Heart left ventricle (tissue), 16 donors: ENCODE measurements around the gene MB. TPM values are rescaled to one million over a fixed set of nuclear protein-coding genes. Genes with fewer than 3 reads are reported as not detected.
A peak's percentile ranks its signal among the peaks of the same experiment; 100 is the strongest.

Experiments
- ATAC-seq, 4 donors: fragments of 200-7000 bp; cut with Tn5 transposase; one replicate each; pipeline ENCODE4 v1.9.1; 2020 to 2022; ENCODE audit warnings: moderate library complexity in 4 of 4, mild to moderate bottlenecking in 3 of 4, moderate number of reproducible peaks in 1 of 4
- DNase-seq, 5 donors: peaks; one replicate each; pipeline ENCODE4 v3.0.0-alpha.2; 2020
- H3K27ac ChIP-seq, 12 donors: fragments of 200-600 bp; sonication (generic) in 4 of 12; one replicate each; pipeline versions ENCODE4 v1.5.0 to v1.8.0; 2016 to 2022; ENCODE audit warnings: mild to moderate bottlenecking in 2 of 12
- H3K27me3 ChIP-seq, 9 donors: fragments of 200-600 bp; sonication (generic) in 2 of 9; one replicate each; pipeline versions ENCODE4 v1.5.1 to v1.8.0; 2016 to 2022; ENCODE audit warnings: mild to moderate bottlenecking in 3 of 9
- H3K36me3 ChIP-seq, 9 donors: fragments of 200-600 bp; sonication (generic) in 2 of 9; one replicate each; pipeline versions ENCODE4 v1.5.0 to v1.8.0; 2018 to 2022; ENCODE audit warnings: mild to moderate bottlenecking in 2 of 9
- H3K4me1 ChIP-seq, 12 donors: fragments of 200-600 bp; sonication (generic) in 4 of 12; one replicate each; pipeline versions ENCODE4 v1.5.0 to v1.8.0; 2016 to 2022; ENCODE audit warnings: mild to moderate bottlenecking in 3 of 12
- H3K4me3 ChIP-seq, 12 donors: fragments of 200-600 bp; sonication (generic) in 4 of 12; one replicate each; pipeline versions ENCODE4 v1.5.0 to v1.8.0; 2017 to 2022; ENCODE audit warnings: mild to moderate bottlenecking in 9 of 12, moderate library complexity in 4 of 12
- H3K9me3 ChIP-seq, 12 donors: fragments of 200-600 bp; sonication (generic) in 4 of 12; one replicate each; pipeline versions ENCODE4 v1.5.0 to v1.8.0; 2016 to 2022; ENCODE audit warnings: mild to moderate bottlenecking in 1 of 12
- POLR2A ChIP-seq, 2 donors: fragments of 450-650 bp; IDR thresholded peaks; one replicate each; pipeline ENCODE4 v1.6.1; 2017; ENCODE audit warnings: antibody characterized with exemption in 2 of 2, mild to moderate bottlenecking in 2 of 2, moderate library complexity in 2 of 2
- WGBS, 4 donors: extraction: QIAGEN DNeasy Blood & Tissue Kit in 2 of 4; methylation state at CpG; one replicate each; pipeline versions ENCODE4 v1.1.5 to v1.1.7; 2013 to 2018; 5-methylcytosine and 5-hydroxymethylcytosine counted together
- intact Hi-C, 10 donors: fragments of 100-400 bp; cut with DNase I; formaldehyde crosslinking; loops; one replicate each; pipeline versions ENCODE4 v1.11.1 to v1.14.2; 2022
- polyA plus RNA-seq, 2 donors: library from polyadenylated mRNA; stranded (reverse); fragments of 200-250 nt; gene quantifications; one replicate each; pipeline ENCODE4 v1.2.3, GENCODE V29; 2013
- total RNA-seq, 9 donors: library from RNA; depleted of rRNA in 2 of 9; stranded (reverse); fragments of >200 nt in 2 of 9; fragmentation: NEBNext Ultra II Directional in 3 of 9; extraction: Animal tissue kit (Norgen Biotek cat#: 25700) in 3 of 9; gene quantifications; one replicate each; pipeline versions ENCODE4 v1.1.0 to v1.2.4, GENCODE V29; 2016 to 2023
- TF ChIP-seq, protein P1 (sequence below), 12 donors: fragments of 200-600 bp; sonication (generic) in 4 of 12; IDR thresholded peaks; one replicate each; pipeline versions ENCODE4 v1.5.0 to v1.8.0; 2018 to 2022; ENCODE audit warnings: antibody characterized with exemption in 12 of 12, mild to moderate bottlenecking in 5 of 12
- donor health status: ischemic (EF 13 %, LVEDD 7.1; RV severe dilation, severe dysfunction).
- donor health status: healthy with polysubstance abuse.
- donor health status: DM: no; HTN: yes; CAD: no.
- donor health status: DM: no; HTN: no; CAD: no.
- donor health status: ischemic (EF 25% LVEDD 6.9; RV normal size, moderate dysfunction).
- donor health status: ischemic (EF 25% LVEDD 5.7; RV mildly dilated, moderate dysfunction).
- donor health status: healthy.
- donor health status: DM: yes; HTN: yes; CAD: no.
- donor health status: ischemic (EF 35%, LVEDD 5.7; RV mildly dilated, moderate dysfunction).
- donor health status: nonischemic (EF 11% LVEDD 7.7; RV severe dilation, severe dysfunction).
- donor health status: DM: yes; HTN: yes; CAD: no.
- donor health status: PGD.
- donor health status: ischemic (EF 29% LVEDD 5.4; RV normal size, mild dysfunction).
- donor health status: nonischemic (EF 23%, LVEDD 6.1; RV moderate dilation, normal function).

Gene MB
- total and polyA plus RNA-seq, 11 donors = 6,181 to 16,840 (median 13,341) TPM

DNA sequence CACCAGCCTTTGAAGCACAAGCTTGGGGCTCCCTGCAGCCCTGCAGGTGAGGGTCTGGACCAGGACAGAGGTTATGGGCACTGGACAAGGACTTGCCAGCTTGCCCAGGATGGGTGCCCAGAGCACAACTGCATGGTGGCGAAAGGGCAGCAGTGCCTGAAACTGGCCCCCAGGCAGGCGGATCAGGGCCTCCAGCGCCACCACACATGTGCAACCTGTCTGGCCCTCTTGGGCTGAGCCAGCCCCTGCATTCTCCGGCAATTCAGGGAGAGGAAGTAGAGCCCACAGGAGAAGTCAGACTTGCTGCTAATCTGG lies 18.8 kb downstream of the MB start:
- ATAC-seq (peak in 1 of 4 donors; percentile 1), DNase-seq (peak in 2 of 5 donors; percentile 27 to 47)
- Histone ChIP-seq H3K4me3 (no peak overlapping the region), H3K36me3 (peaks cover 0 to 10% (median 0%) of the 10 kb centered on the region in 9 donors), H3K4me1 (peaks cover 0 to 69% (median 19%) of the 10 kb centered on the region in 12 donors), H3K27ac (peak overlapping the region in 10 of 12 donors; percentile 59 to 92 (median 77)), H3K27me3 (no peaks in the 10 kb centered on the region), H3K9me3 (no peaks in the 10 kb centered on the region)
- no peak for TF ChIP-seq POLR2A (IDR thresholded peaks at IDR 0.05)
- TF ChIP-seq, protein P1, sequence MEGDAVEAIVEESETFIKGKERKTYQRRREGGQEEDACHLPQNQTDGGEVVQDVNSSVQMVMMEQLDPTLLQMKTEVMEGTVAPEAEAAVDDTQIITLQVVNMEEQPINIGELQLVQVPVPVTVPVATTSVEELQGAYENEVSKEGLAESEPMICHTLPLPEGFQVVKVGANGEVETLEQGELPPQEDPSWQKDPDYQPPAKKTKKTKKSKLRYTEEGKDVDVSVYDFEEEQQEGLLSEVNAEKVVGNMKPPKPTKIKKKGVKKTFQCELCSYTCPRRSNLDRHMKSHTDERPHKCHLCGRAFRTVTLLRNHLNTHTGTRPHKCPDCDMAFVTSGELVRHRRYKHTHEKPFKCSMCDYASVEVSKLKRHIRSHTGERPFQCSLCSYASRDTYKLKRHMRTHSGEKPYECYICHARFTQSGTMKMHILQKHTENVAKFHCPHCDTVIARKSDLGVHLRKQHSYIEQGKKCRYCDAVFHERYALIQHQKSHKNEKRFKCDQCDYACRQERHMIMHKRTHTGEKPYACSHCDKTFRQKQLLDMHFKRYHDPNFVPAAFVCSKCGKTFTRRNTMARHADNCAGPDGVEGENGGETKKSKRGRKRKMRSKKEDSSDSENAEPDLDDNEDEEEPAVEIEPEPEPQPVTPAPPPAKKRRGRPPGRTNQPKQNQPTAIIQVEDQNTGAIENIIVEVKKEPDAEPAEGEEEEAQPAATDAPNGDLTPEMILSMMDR (IDR thresholded peaks at IDR 0.05) = no peak
- 79 to 93% (median 90%) methylated on average over 4 of the region's 4 CpGs for WGBS, 4 donors
- intact Hi-C loops = no loop called here

DNA sequence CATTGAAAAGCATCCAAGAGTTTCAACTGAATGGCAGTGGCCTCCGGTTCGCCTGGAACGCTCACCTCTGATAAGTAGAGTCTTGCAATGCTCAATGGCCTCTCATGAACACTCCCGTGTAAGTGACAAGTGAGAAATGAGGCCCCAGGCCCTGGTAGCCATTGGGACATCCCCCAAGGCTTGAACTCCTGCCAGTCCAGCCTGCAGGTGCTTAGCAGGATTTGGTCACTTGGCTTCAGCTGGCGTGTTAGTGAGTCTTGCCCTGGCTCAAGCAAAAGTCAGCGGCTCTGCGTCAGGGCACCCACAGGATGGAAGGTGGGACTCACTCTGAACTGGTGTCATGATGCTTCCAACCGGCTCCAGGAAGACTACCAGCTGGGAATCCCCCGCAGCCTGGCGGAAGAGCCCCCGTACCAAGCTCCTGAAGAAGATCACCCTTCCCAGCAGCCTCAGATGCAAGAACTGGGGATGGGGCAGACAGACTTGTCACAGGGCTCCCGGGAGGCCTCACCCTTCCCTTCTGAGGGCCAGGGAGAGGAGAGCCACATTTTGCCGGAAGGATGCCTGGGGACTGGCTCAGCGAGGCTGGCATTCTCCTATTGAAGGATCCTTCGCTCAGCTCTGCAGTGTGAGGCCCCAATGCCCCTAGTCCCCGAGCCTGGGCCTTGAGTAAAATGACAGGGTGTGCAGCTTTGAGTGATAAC lies 19.3 kb downstream of the MB start:
- TF ChIP-seq, protein P1 (IDR thresholded peaks at IDR 0.05) = no peak
- TF ChIP-seq POLR2A (IDR thresholded peaks at IDR 0.05) = no peak
- WGBS, 4 donors = 57 to 75% (median 65%) methylated on average over 9 to 16 of the region's 16 CpGs
- H3K27me3 ChIP-seq = no peaks in the 10 kb centered on the region
- DNase-seq (peak in 3 of 5 donors; percentile 62 to 77 (median 70)), ATAC-seq (peak in 3 of 4 donors; percentile 3 to 37 (median 33))
- no peak overlapping the region for H3K4me3 ChIP-seq
- peak overlapping the region in 11 of 12 donors; percentile 11 to 92 (median 74) for H3K27ac ChIP-seq
- H3K36me3 ChIP-seq = peaks cover 0 to 10% (median 0%) of the 10 kb centered on the region in 9 donors
- intact Hi-C loops = no loop called here
- peaks cover 0 to 72% (median 18%) of the 10 kb centered on the region in 12 donors for H3K4me1 ChIP-seq
- H3K9me3 ChIP-seq = no peaks in the 10 kb centered on the region

DNA sequence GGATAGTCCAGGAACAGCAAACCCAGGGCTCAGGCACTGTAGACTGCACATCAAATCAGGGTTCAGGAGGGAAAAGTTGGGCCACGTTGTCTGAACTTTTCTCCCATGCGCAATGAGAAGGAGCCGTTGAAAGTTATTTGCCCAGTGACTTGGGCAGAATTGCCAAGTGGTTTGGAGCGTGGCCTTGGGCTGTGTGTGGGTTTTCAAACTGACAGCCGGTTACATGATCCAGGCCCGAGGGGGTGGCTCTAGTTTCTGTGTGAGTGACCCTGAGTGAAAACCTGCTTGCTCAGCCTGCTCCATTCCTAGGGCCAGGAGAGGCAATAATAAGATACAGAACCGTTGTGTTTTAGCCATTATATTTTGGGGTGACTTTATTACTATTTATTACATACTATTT lies 20.3 kb downstream of the MB start:
- WGBS, 4 donors = 49 to 59% (median 50%) methylated on average over 7 of the region's 7 CpGs
- peak; percentile 69 to 86 (median 76) for DNase-seq
- H3K4me3 ChIP-seq = no peak overlapping the region
- TF ChIP-seq, protein P1 (IDR thresholded peaks at IDR 0.05) = no peak
- TF ChIP-seq POLR2A (IDR thresholded peaks at IDR 0.05) = no peak
- intact Hi-C loops = no loop called here
- peak overlapping the region in 11 of 12 donors; percentile 11 to 92 (median 74) for H3K27ac ChIP-seq
- no peaks in the 10 kb centered on the region for H3K27me3 ChIP-seq
- peaks cover 0 to 10% (median 0%) of the 10 kb centered on the region in 9 donors for H3K36me3 ChIP-seq
- ATAC-seq = peak; percentile 66 to 86 (median 78)
- no peaks in the 10 kb centered on the region for H3K9me3 ChIP-seq
- peaks cover 0 to 78% (median 21%) of the 10 kb centered on the region in 12 donors for H3K4me1 ChIP-seq

DNA sequence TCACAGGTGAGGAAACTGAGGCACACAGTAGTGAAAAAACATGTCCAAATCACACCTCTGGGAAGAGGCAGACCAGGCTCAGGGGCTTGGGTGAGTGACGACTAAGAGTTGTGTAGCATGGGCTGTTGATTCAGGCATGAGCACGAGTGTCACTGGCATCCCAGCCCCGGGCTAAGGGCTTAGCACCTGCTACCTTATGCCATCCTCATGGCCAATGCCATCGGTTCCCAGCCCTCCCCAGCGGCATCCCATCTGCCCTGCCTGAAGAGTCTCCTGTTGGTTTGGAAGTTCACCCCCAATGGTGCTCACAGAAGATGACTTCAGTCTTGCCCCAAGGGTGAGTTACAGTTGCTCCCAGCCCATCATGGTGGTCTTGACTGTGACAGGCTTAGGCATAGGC lies 22.4 kb downstream of the MB start:
- no peaks in the 10 kb centered on the region for H3K27me3 ChIP-seq
- H3K36me3 ChIP-seq = no peaks in the 10 kb centered on the region
- peak in 2 of 5 donors; percentile 19 to 42 for DNase-seq
- no peak for TF ChIP-seq POLR2A (IDR thresholded peaks at IDR 0.05)
- TF ChIP-seq, protein P1 (IDR thresholded peaks at IDR 0.05) = no peak
- WGBS, 4 donors = 82 to 97% (median 95%) methylated on average over 5 of the region's 5 CpGs
- no peak overlapping the region for H3K4me3 ChIP-seq
- peaks cover 0 to 85% (median 24%) of the 10 kb centered on the region in 12 donors for H3K4me1 ChIP-seq
- no peak for ATAC-seq
- H3K9me3 ChIP-seq = no peaks in the 10 kb centered on the region
- intact Hi-C loops = no loop called here
- peak overlapping the region in 9 of 12 donors; percentile 62 to 92 (median 87) for H3K27ac ChIP-seq
